ENCODE data around the gene ANKRD34A.

DNA sequence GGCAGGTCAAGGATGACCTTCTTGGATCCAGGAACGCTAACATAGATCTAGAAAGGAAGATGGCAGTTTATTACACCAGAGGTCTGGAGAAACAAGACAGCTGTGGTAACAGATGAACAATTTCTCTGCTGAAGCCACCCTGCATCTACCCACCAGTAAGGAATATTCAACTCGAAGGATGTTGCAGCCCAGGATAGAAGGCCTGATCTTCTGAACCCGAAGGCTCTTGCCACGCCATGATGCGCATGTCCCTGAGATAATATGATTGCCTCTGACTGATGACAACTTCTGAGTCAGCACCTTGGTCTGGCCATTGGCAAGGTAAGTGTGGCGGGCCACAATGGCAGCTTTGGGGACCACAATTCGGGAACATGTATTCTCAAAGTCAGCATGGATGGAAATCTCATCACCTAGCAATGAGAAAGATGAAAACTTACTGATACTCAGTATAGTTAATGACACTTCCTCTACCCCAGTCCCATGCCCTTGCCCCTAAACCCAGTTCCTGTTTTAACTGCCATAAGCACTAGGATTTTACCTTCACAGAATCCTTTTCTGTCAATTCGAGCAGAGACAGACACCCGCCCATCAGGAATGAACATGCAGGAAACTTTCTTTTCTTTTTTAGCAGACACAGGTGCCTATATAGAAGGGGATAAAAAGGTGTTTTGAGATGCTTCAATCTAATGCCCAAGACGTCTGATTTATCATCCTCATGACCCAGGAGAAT, 30.2 kb upstream of the ANKRD34A start:
- TF ChIP-seq CTCF (IDR thresholded peaks at IDR 0.05) (no peak), POLR2A (IDR thresholded peaks at IDR 0.05) (no peak)

Data from uterus (tissue), 2 donors.